Right lobe of liver (tissue), 4 donors: ENCODE results near the gene MYADM.

Source experiments
- POLR2A ChIP-seq: fragments of 450-650 bp; IDR thresholded peaks from one replicate; pipeline ENCODE4 v1.6.1; 2017; ENCODE audit warnings: antibody characterized with exemption, mild to moderate bottlenecking
- TF ChIP-seq, protein P1 (sequence below), 4 donors: fragments of 200-600 bp in 3 of 4; fragments of 450-650 bp in 1 of 4; IDR thresholded peaks; one replicate each; pipeline versions ENCODE4 v1.5.1 to v1.8.0; 2016 to 2022; ENCODE audit warnings: antibody characterized with exemption in 4 of 4, mild to moderate bottlenecking in 2 of 4
- donor health status: DM: no; HTN: no; CAD: no.
- donor health status: DM: no; HTN: no; CAD: no.
- donor health status: DM: no; HTN: yes; CAD: no.

GRCh38 chr19:53823380-53824120 lies 44.1 kb upstream of the MYADM start:
- TF ChIP-seq, protein P1, sequence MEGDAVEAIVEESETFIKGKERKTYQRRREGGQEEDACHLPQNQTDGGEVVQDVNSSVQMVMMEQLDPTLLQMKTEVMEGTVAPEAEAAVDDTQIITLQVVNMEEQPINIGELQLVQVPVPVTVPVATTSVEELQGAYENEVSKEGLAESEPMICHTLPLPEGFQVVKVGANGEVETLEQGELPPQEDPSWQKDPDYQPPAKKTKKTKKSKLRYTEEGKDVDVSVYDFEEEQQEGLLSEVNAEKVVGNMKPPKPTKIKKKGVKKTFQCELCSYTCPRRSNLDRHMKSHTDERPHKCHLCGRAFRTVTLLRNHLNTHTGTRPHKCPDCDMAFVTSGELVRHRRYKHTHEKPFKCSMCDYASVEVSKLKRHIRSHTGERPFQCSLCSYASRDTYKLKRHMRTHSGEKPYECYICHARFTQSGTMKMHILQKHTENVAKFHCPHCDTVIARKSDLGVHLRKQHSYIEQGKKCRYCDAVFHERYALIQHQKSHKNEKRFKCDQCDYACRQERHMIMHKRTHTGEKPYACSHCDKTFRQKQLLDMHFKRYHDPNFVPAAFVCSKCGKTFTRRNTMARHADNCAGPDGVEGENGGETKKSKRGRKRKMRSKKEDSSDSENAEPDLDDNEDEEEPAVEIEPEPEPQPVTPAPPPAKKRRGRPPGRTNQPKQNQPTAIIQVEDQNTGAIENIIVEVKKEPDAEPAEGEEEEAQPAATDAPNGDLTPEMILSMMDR (IDR thresholded peaks at IDR 0.05): no peak
- TF ChIP-seq POLR2A: no peak
